Suppressor macrophage treated with lipopolysaccharide for 1 hour (primary cell): Measurements from ENCODE around the gene ACACB.

ENCODE experiments used
- DNase-seq, 3 donors: peaks; one replicate each; pipeline ENCODE4 v3.0.0-alpha.2; 2020 to 2022

ACACB gene

DNA sequence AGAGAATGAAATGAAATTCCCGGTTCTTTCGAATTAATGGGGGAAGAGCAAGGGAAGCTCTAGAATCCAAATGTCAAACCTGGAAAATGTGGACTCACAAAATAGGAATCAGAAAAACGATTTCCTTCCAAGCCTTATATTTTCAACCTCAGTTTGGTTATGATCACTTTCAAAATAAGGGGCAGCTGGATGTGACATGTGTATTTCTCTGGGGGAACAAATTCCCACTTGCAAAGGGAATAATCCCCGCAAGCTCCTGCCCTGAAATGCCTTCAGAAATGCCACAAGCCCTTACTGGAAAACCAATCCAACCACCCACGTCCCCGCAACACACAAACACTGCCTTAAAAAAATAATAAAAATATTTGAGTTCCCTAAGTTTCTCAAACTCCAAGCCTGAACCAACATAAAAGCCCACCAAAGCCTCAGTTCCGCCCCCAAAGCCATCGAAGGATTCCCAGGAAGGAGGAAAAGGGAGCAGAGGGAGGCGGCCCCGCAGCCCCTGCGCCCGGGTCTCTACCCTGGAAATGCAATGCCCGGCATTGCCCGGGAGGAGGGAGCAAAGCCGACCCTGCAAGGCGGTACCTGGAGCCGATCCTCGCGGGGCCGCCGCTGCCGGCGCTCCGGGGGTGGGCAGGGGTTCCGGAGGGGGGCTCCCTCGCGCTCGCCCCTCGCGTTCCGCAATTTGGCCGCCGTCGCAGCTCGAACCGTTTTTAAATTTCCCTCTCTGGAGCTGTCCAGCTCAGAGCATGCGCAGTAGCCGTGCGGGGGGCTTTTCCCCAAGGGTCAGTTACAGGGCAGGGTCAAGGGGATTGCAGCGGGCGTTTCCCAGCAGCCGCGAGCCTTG, 192.4 kb downstream of the ACACB start, which contains the start of gene FOXN4:
Gene FOXN4, minus strand, starts transcription at position 751 of the 847 bp plus-strand sequence. CDS start 963 bp downstream, outside the sequence.
- peak in 1 of 3 donors; percentile 15 for DNase-seq

- DNase-seq, result peak in 2 of 3 donors; percentile 14 to 24
These were observed 193.2 kb downstream of the ACACB start for GRCh38 chr12:109309381-109310246.

DNA sequence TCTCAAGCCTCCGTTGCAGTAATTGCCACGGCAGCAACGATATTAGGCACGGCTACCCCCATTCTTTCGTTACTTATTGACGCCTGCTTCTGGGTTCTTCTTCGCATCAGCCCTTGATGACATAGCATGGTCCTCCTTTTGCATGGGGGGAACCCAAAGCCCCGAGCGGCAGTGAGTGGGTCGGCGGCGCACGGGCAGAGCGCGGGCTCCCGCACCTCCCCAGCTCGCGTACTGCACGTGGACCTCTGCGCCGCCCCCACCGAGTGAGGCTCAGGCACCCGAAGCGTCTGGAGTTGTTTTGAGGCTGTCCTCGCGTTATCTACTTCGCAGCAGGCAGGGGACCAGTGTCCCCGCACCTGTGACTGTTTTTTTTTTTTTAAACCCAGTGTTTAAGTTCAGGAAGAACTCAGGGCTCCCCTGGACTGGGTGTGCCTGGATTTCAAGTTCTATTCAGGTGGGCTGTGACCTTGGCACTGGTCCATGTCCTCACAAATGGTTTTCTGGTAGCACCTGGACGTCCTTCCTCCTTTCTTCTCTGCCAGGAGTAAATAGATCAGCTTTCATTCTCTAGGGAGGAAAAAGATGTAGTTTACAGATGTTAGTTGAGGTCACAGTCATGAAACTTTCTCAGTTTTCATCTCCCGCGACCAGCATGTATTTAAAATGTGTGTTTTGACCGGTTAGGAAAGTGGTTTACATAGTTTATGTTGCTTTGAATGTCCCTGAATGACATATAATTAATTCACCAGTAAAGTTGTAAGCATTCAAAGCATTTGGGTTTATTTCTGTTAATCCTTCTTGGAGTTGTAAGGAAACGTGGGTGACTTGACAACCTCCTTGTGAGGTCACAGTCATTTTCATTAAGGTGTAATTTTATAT, 194.1 kb downstream of the ACACB start:
- peak in 1 of 3 donors; percentile 6 for DNase-seq
